Measurements from ENCODE around the gene LRRN1. TPM values are rescaled to one million over a fixed set of nuclear protein-coding genes. Genes with fewer than 3 reads are reported as not detected.
"Not testable (repeated sequence)": the region's sequence is repeated elsewhere in the genome, so short reads cannot be mapped to it uniquely, and the experiment has no call there.

LRRN1 gene
- polyA plus RNA-seq, 2 donors, result 0.10 to 0.18 TPM

DNA sequence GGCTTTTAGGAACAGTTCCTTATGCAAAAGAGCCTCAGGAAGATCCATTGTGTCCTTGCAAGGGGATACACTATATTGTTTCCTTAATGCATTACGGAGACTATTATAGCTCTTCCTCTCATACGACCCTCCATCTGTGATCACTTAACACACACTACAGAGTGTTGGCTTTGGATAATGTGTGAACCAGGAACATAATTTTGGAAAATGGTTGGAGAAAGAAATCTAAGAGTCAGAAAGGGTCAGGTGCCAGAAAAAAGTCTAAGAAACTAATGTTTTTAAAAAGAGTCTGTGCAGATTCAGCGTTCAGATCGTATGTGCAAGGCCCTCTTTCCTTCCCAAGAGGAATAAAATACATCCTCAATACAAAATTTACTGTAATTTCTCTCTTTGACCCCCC lies 27.3 kb downstream of the LRRN1 start:
- H3K9me3 ChIP-seq (ENCODE audit: control insufficient read depth in 2 of 2, insufficient read depth in 1 of 2, low read depth in 1 of 2, low read length in 1 of 2), result no peaks in the 10 kb centered on the region
- 85 to 96% methylated on average over 4 of the region's 4 CpGs for WGBS, 2 donors
- no peaks in the 10 kb centered on the region for H3K4me1 ChIP-seq (ENCODE audit: control insufficient read depth in 2 of 2, insufficient read depth in 2 of 2, low read length in 1 of 2)
- no peak overlapping the region for H3K4me3 ChIP-seq (ENCODE audit: low read depth in 1 of 2, low read length in 2 of 2)
- H3K27me3 ChIP-seq (ENCODE audit: control insufficient read depth in 1 of 2, insufficient read depth in 2 of 2, low read length in 2 of 2), result no peaks in the 10 kb centered on the region
- no peak overlapping the region for H3K27ac ChIP-seq (ENCODE audit: low read depth in 2 of 2, low read length in 1 of 2)
- H3K36me3 ChIP-seq (ENCODE audit: control insufficient read depth in 2 of 2, insufficient read depth in 2 of 2, low read length in 1 of 2), result no peaks in the 10 kb centered on the region

DNA sequence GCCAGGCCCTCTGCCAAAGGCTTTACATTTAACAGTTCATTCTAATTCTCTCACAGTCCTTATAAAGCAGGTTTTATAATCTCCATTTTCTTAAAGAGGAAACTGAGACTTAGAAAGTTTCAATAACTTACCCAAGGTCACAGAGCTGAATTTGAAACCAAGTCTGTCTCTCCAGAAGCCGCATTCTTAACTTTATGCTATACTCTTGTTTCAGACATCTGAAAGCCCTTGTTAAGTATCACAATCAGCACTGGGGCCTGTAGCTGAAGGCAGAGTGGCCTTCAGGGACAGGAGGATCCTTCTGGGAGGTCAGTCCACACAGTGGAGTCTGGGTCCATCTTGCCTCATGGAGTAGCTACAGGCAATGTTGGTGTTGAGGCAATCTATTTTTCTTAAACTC lies 27.9 kb downstream of the LRRN1 start:
- no peaks in the 10 kb centered on the region for H3K4me1 ChIP-seq (ENCODE audit: control insufficient read depth in 2 of 2, insufficient read depth in 2 of 2, low read length in 1 of 2)
- no peaks in the 10 kb centered on the region for H3K9me3 ChIP-seq (ENCODE audit: control insufficient read depth in 2 of 2, insufficient read depth in 1 of 2, low read depth in 1 of 2, low read length in 1 of 2)
- WGBS, 2 donors, result 99 to 100% methylated on average over 1 of the region's 1 CpG
- H3K27me3 ChIP-seq (ENCODE audit: control insufficient read depth in 1 of 2, insufficient read depth in 2 of 2, low read length in 2 of 2), result no peaks in the 10 kb centered on the region
- H3K36me3 ChIP-seq (ENCODE audit: control insufficient read depth in 2 of 2, insufficient read depth in 2 of 2, low read length in 1 of 2), result no peaks in the 10 kb centered on the region
- no peak overlapping the region for H3K27ac ChIP-seq (ENCODE audit: low read depth in 2 of 2, low read length in 1 of 2)
- H3K4me3 ChIP-seq (ENCODE audit: low read depth in 1 of 2, low read length in 2 of 2), result no peak overlapping the region

DNA sequence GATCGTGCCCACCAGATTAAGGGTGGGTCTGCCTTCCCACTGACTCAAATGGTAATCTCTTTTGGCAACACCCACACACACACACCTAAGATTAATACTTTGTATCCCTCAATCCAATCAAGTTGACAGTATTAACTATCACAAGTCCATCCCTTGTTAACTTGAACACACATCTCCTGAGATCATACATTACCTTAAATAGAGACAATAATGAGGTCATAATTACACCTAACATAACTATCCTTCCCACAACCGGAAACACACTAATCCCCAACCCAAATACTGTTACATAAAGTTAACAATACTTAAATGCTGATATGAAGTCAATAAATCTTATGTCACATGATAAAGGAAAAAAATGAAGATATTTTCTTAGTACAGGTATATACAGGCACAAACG lies 29.2 kb downstream of the LRRN1 start:
- 59 to 60% methylated on average over 3 of the region's 3 CpGs for WGBS, 2 donors
- H3K9me3 ChIP-seq (ENCODE audit: control insufficient read depth in 2 of 2, insufficient read depth in 1 of 2, low read depth in 1 of 2, low read length in 1 of 2); H3K27me3 ChIP-seq (ENCODE audit: control insufficient read depth in 1 of 2, insufficient read depth in 2 of 2, low read length in 2 of 2); H3K36me3 ChIP-seq (ENCODE audit: control insufficient read depth in 2 of 2, insufficient read depth in 2 of 2, low read length in 1 of 2); H3K27ac ChIP-seq (ENCODE audit: low read depth in 2 of 2, low read length in 1 of 2); H3K4me3 ChIP-seq (ENCODE audit: low read depth in 1 of 2, low read length in 2 of 2); H3K4me1 ChIP-seq (ENCODE audit: control insufficient read depth in 2 of 2, insufficient read depth in 2 of 2, low read length in 1 of 2): not testable (repeated sequence)

DNA sequence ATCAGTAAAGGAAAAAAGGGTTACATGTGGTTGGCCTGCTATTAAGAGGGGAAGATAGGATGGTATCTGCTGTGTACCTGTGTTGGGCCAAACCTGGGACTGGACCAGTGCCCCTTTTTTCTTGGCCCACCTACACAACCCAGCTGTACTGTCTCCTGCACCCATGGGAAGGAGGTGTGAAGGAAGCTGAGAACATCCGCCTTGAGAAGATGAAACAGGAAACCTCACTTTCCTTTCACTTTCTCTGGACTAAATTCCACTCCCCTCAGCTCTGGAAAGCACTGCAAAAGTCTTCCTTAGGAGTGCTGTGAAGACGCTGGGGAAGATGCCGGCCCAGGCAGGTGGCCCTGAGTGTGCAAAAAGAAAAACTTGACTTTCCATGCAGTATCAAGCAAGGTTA lies 37.6 kb downstream of the LRRN1 start:
- H3K27ac ChIP-seq (ENCODE audit: low read depth in 2 of 2, low read length in 1 of 2), result no peak overlapping the region
- peaks cover 0 to 2% of the 10 kb centered on the region in 2 donors for H3K9me3 ChIP-seq (ENCODE audit: control insufficient read depth in 2 of 2, insufficient read depth in 1 of 2, low read depth in 1 of 2, low read length in 1 of 2)
- H3K36me3 ChIP-seq (ENCODE audit: control insufficient read depth in 2 of 2, insufficient read depth in 2 of 2, low read length in 1 of 2), result no peaks in the 10 kb centered on the region
- H3K27me3 ChIP-seq (ENCODE audit: control insufficient read depth in 1 of 2, insufficient read depth in 2 of 2, low read length in 2 of 2), result no peaks in the 10 kb centered on the region
- H3K4me1 ChIP-seq (ENCODE audit: control insufficient read depth in 2 of 2, insufficient read depth in 2 of 2, low read length in 1 of 2), result peaks cover 0 to 2% of the 10 kb centered on the region in 2 donors
- WGBS, 2 donors, result 87 to 88% methylated on average over 3 of the region's 3 CpGs
- no peak overlapping the region for H3K4me3 ChIP-seq (ENCODE audit: low read depth in 1 of 2, low read length in 2 of 2)

DNA sequence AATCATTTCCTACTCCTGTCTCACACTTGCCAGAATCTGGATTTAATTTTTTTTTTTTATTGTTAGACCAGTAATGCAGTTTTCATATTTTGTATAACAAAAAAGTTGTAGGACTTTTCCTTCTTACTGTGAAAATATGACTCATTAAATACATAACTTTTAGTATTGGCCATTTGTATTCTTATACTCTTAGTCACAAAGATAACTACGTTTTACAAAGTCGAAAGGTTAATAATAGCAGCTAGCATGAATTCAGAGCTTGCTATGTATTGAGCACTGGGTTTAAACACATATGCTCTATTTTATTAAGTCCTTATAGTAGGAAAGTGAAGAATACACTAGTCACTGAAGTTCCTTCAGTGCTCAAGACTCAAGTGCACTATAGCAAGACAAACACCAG lies 43.1 kb downstream of the LRRN1 start:
- Histone ChIP-seq H3K4me3 (ENCODE audit: low read depth in 1 of 2, low read length in 2 of 2) (no peak overlapping the region), H3K4me1 (ENCODE audit: control insufficient read depth in 2 of 2, insufficient read depth in 2 of 2, low read length in 1 of 2) (no peaks in the 10 kb centered on the region), H3K27me3 (ENCODE audit: control insufficient read depth in 1 of 2, insufficient read depth in 2 of 2, low read length in 2 of 2) (no peaks in the 10 kb centered on the region), H3K9me3 (ENCODE audit: control insufficient read depth in 2 of 2, insufficient read depth in 1 of 2, low read depth in 1 of 2, low read length in 1 of 2) (no peaks in the 10 kb centered on the region), H3K36me3 (ENCODE audit: control insufficient read depth in 2 of 2, insufficient read depth in 2 of 2, low read length in 1 of 2) (no peaks in the 10 kb centered on the region), H3K27ac (ENCODE audit: low read depth in 2 of 2, low read length in 1 of 2) (no peak overlapping the region)
- 49 to 61% methylated on average over 2 of the region's 2 CpGs for WGBS, 2 donors

DNA sequence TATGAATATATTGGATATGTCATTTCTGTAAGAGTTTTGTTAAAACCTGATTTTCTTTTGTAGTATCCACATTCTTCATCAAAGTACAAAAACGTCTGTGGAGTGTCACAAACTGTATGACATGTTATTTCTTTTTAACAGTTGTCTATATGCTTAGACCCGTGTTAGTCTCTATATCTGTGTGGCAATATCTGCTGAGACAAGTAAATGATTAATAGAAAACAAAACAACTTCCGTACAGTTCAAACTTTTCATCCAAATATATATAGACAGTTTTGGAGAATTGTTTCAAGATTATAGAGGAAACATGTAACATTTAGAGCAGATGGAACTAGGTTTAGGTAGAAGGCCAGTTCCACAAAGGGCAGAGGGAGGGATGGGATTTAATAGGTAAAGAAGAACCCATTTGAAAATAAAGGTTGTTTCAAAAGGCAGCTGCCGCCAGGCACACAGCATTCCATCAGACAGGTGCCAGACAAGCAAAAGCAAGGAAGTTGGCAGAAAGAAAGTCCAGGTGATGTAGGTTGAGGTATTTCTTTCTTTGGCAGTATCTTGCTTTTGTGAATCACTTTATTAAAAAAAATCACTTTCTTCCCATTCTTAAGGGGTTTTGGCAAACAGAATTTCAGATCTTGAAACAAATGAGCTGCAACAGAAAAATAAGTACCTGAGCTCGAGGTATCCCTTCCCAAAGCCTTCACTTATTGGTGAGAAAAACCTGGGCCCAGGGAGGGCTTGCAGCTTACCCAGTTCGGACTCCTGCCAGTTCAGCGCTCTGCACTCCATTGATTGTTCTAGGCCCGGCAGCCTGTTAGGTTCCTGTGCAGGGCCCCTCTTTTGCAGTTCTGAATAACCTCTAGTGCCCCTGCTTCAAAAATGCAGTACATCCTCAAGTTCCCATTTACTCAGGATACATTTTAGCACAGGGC lies 49.0 kb downstream of the LRRN1 start:
- H3K4me1 ChIP-seq (ENCODE audit: control insufficient read depth in 2 of 2, insufficient read depth in 2 of 2, low read length in 1 of 2), result no peaks in the 10 kb centered on the region
- H3K4me3 ChIP-seq (ENCODE audit: low read depth in 1 of 2, low read length in 2 of 2), result no peak overlapping the region
- no peaks in the 10 kb centered on the region for H3K27me3 ChIP-seq (ENCODE audit: control insufficient read depth in 1 of 2, insufficient read depth in 2 of 2, low read length in 2 of 2)
- no peaks in the 10 kb centered on the region for H3K36me3 ChIP-seq (ENCODE audit: control insufficient read depth in 2 of 2, insufficient read depth in 2 of 2, low read length in 1 of 2)
- WGBS, 2 donors, result 47 to 53% methylated on average over 8 of the region's 8 CpGs
- H3K9me3 ChIP-seq (ENCODE audit: control insufficient read depth in 2 of 2, insufficient read depth in 1 of 2, low read depth in 1 of 2, low read length in 1 of 2), result no peaks in the 10 kb centered on the region
- H3K27ac ChIP-seq (ENCODE audit: low read depth in 2 of 2, low read length in 1 of 2), result no peak overlapping the region

DNA sequence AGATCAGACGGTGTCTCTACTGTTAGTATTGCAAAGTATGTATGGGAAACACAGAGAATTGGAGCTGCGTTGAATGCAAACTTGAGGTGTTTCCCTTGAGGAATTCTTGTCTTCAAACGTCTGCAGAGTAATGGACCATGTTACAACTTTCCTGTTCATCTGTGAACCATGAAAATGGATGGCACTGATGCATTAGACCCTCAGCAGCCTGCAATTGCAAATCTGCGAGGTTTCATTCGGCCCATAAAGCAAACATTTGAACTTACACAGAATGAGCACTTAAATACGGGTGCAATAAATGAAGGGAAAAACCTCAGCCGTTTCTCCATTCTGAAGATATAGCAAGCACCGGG lies 49.7 kb downstream of the LRRN1 start:
- Histone ChIP-seq H3K27ac (ENCODE audit: low read depth in 2 of 2, low read length in 1 of 2) (no peak overlapping the region), H3K27me3 (ENCODE audit: control insufficient read depth in 1 of 2, insufficient read depth in 2 of 2, low read length in 2 of 2) (no peaks in the 10 kb centered on the region), H3K4me3 (ENCODE audit: low read depth in 1 of 2, low read length in 2 of 2) (no peak overlapping the region), H3K4me1 (ENCODE audit: control insufficient read depth in 2 of 2, insufficient read depth in 2 of 2, low read length in 1 of 2) (no peaks in the 10 kb centered on the region), H3K36me3 (ENCODE audit: control insufficient read depth in 2 of 2, insufficient read depth in 2 of 2, low read length in 1 of 2) (no peaks in the 10 kb centered on the region), H3K9me3 (ENCODE audit: control insufficient read depth in 2 of 2, insufficient read depth in 1 of 2, low read depth in 1 of 2, low read length in 1 of 2) (no peaks in the 10 kb centered on the region)
- 73 to 75% methylated on average over 8 of the region's 8 CpGs for WGBS, 2 donors

DNA sequence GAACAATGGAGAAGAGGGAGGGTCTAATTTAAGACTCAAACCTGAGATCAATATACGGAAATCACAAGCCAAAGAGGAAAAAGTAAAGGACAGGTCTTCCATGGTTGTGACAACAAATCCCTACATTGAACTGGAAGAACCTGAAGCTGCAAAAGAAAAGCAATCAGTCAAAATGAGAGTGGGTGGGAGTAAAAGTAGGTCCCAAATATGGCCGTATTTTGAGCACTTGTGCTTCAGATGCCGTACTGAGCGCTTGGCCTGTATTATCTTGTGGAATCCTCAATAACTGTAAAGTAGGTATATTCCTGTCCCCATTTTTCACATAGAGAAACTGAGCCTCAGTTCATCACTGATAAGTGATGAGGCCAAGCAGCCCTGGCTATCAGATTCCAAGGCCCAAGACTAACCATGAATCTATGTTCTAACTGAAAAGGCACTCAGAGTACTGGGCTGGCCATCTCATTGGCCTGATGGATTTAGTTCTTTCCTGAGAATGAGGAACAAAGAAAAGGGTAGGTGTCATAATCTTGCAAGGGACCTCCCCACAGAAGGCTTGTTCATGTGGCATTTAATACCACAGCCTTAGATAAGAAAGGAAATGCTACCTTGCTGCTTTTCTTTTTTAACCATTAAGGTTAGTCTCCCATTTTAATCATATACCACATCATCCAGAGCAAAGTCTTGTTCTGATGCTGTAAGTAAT lies 52.5 kb downstream of the LRRN1 start:
- Histone ChIP-seq H3K36me3 (ENCODE audit: control insufficient read depth in 2 of 2, insufficient read depth in 2 of 2, low read length in 1 of 2) (no peaks in the 10 kb centered on the region), H3K9me3 (ENCODE audit: control insufficient read depth in 2 of 2, insufficient read depth in 1 of 2, low read depth in 1 of 2, low read length in 1 of 2) (no peaks in the 10 kb centered on the region), H3K4me1 (ENCODE audit: control insufficient read depth in 2 of 2, insufficient read depth in 2 of 2, low read length in 1 of 2) (no peaks in the 10 kb centered on the region), H3K4me3 (ENCODE audit: low read depth in 1 of 2, low read length in 2 of 2) (no peak overlapping the region), H3K27ac (ENCODE audit: low read depth in 2 of 2, low read length in 1 of 2) (no peak overlapping the region), H3K27me3 (ENCODE audit: control insufficient read depth in 1 of 2, insufficient read depth in 2 of 2, low read length in 2 of 2) (no peaks in the 10 kb centered on the region)
- 92 to 98% methylated on average over 4 of the region's 4 CpGs for WGBS, 2 donors

DNA sequence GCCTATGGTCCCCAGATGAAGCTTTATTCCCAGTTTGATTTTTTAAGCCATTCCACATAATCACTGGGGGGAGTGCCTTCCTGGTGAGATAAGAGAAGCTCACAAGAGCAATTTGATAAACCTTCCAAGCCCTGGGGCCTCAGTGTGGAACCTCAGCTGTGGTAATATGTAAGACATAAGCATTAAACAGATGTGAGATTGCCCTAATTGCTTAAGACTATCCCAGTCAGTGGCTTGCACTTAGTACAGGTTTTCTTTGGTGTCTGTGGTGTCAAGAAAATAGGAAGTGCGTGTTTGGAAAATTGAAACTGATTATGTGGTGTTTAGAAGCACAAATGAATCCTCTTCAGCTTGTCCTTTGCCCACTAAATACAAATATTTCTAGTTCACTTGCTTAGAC lies 54.3 kb downstream of the LRRN1 start:
- Histone ChIP-seq H3K9me3 (ENCODE audit: control insufficient read depth in 2 of 2, insufficient read depth in 1 of 2, low read depth in 1 of 2, low read length in 1 of 2) (no peaks in the 10 kb centered on the region), H3K27ac (ENCODE audit: low read depth in 2 of 2, low read length in 1 of 2) (no peak overlapping the region), H3K4me3 (ENCODE audit: low read depth in 1 of 2, low read length in 2 of 2) (no peak overlapping the region), H3K36me3 (ENCODE audit: control insufficient read depth in 2 of 2, insufficient read depth in 2 of 2, low read length in 1 of 2) (no peaks in the 10 kb centered on the region), H3K27me3 (ENCODE audit: control insufficient read depth in 1 of 2, insufficient read depth in 2 of 2, low read length in 2 of 2) (no peaks in the 10 kb centered on the region), H3K4me1 (ENCODE audit: control insufficient read depth in 2 of 2, insufficient read depth in 2 of 2, low read length in 1 of 2) (no peaks in the 10 kb centered on the region)
- WGBS, 2 donors, result 76 to 90% methylated on average over 1 of the region's 1 CpG

DNA sequence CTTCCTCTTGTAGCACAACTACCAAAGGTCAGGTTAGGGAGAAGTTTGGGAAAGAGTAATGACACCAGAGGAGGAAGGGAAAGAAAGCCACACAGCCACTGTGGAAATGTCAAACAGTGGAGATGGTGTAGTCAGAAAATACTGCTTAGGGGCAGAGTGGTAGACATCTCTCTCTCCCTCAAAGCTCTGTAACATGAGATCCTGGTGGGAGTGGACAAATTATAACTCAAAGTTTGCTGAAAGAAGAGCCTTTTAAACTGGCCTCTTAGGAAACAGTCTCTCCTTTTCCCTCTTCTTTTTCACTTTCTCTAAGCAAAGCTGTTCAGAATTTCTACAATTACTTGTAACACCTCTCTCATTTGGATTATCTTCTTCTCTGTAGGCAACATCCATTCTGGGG lies 55.8 kb downstream of the LRRN1 start:
- Histone ChIP-seq H3K4me3 (ENCODE audit: low read depth in 1 of 2, low read length in 2 of 2) (no peak overlapping the region), H3K36me3 (ENCODE audit: control insufficient read depth in 2 of 2, insufficient read depth in 2 of 2, low read length in 1 of 2) (no peaks in the 10 kb centered on the region), H3K9me3 (ENCODE audit: control insufficient read depth in 2 of 2, insufficient read depth in 1 of 2, low read depth in 1 of 2, low read length in 1 of 2) (no peaks in the 10 kb centered on the region), H3K27ac (ENCODE audit: low read depth in 2 of 2, low read length in 1 of 2) (no peak overlapping the region), H3K27me3 (ENCODE audit: control insufficient read depth in 1 of 2, insufficient read depth in 2 of 2, low read length in 2 of 2) (no peaks in the 10 kb centered on the region), H3K4me1 (ENCODE audit: control insufficient read depth in 2 of 2, insufficient read depth in 2 of 2, low read length in 1 of 2) (no peaks in the 10 kb centered on the region)
